GM19467 (cell line): ENCODE results near the gene ARIH1.

ENCODE experiments used
- ATAC-seq: cut with Tn5 transposase; IDR thresholded peaks from one replicate; pipeline ENCODE4 v1.9.1; 2021; ENCODE audit warnings: mild to moderate bottlenecking, moderate library complexity; ENCODE audit not compliant: unreplicated experiment

ARIH1 gene

GRCh38 chr15:72486144-72486543 is 12.0 kb downstream of the ARIH1 start:
- ATAC-seq: no peak

GRCh38 chr15:72487070-72487797 is 13.1 kb downstream of the ARIH1 start:
- ATAC-seq: no peak

- no peak for ATAC-seq
Observed at GRCh38 chr15:72488558-72488957, 14.4 kb downstream of the ARIH1 start.

- no peak for ATAC-seq
Observed at GRCh38 chr15:72489943-72490554, 15.9 kb downstream of the ARIH1 start.

GRCh38 chr15:72491768-72492167 is 17.6 kb downstream of the ARIH1 start:
- ATAC-seq: no peak

- ATAC-seq: no peak
Observed at GRCh38 chr15:72492733-72493132, 18.6 kb downstream of the ARIH1 start.

GRCh38 chr15:72493220-72493619 is 19.1 kb downstream of the ARIH1 start:
- no peak for ATAC-seq

GRCh38 chr15:72495007-72495406 is 20.9 kb downstream of the ARIH1 start:
- no peak for ATAC-seq

GRCh38 chr15:72496783-72497182 is 22.7 kb downstream of the ARIH1 start:
- ATAC-seq: no peak

GRCh38 chr15:72497402-72497801 is 23.3 kb downstream of the ARIH1 start:
- no peak for ATAC-seq

- ATAC-seq: no peak
Observed at GRCh38 chr15:72502220-72502809, 28.2 kb downstream of the ARIH1 start.

- no peak for ATAC-seq
Observed at GRCh38 chr15:72503147-72503546, 29.0 kb downstream of the ARIH1 start.

- ATAC-seq: no peak
Observed at GRCh38 chr15:72507402-72508092, 33.4 kb downstream of the ARIH1 start.

- ATAC-seq: no peak
Observed at GRCh38 chr15:72509484-72509883, 35.4 kb downstream of the ARIH1 start.

GRCh38 chr15:72511536-72511935 is 37.4 kb downstream of the ARIH1 start:
- ATAC-seq: no peak

GRCh38 chr15:72515591-72516389 is 41.7 kb downstream of the ARIH1 start:
- ATAC-seq: no peak

GRCh38 chr15:72516777-72517176 is 42.6 kb downstream of the ARIH1 start:
- ATAC-seq: no peak

GRCh38 chr15:72521682-72522081 is 47.6 kb downstream of the ARIH1 start:
- ATAC-seq: no peak

- no peak for ATAC-seq
Observed at GRCh38 chr15:72532991-72533601, 59.0 kb downstream of the ARIH1 start.

GRCh38 chr15:72534523-72534922 is 60.4 kb downstream of the ARIH1 start:
- no peak for ATAC-seq
